GM18870 (cell line): ENCODE results near the gene SOX21.

Experiments
- ATAC-seq: cut with Tn5 transposase; IDR thresholded peaks from one replicate; pipeline ENCODE4 v1.9.1; 2021; ENCODE audit warnings: moderate library complexity; ENCODE audit not compliant: unreplicated experiment

The SOX21 gene

GRCh38 chr13:94679614-94680013 is 32.7 kb downstream of the SOX21 start:
- no peak for ATAC-seq

GRCh38 chr13:94678845-94679244 is 33.5 kb downstream of the SOX21 start:
- no peak for ATAC-seq

- ATAC-seq, result no peak
Measured at GRCh38 chr13:94677799-94678198, 34.5 kb downstream of the SOX21 start.

- ATAC-seq, result peak; percentile 68
Measured at GRCh38 chr13:94674609-94675348, 37.6 kb downstream of the SOX21 start.

DNA sequence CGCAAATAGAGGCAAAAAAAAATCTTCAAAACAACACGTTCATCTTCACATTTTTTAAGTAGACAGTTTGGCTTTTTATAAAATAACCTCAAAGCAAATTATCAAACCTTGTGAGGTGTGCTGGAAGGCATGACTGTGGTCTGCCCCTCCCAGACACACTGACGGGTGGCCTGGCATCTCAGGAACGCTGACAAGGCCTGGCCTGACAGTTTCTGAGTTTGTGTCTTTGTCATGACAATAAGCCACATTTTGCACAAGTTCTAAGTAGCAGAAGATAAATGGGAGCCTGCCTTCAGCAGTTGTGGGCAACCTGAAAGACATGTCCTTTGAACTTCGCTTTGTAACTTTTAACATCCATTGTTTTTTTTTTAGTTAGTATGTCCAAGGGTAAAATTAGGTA is 38.5 kb downstream of the SOX21 start:
- no peak for ATAC-seq

DNA sequence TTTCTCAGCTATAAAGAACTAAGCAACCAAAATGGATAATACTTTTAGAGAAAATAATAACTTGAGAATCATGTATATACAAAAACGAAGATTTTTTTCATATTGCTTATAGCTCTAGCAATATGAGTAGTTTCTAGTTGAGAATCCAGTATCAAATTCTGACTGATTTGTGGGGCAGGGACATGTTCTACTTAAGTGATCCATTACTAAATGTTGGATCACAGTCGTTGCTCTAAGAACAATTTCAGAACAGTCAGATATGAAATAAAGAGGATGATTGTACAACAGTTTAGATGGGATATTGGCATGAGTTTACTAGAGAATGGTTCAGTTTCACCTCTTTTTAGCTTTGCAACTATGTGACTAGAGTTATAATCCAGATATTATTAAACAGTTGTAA is 39.9 kb downstream of the SOX21 start:
- no peak for ATAC-seq

- ATAC-seq, result no peak
Measured at GRCh38 chr13:94667190-94667589, 45.2 kb downstream of the SOX21 start.

GRCh38 chr13:94666065-94666464 is 46.3 kb downstream of the SOX21 start:
- ATAC-seq, result no peak

DNA sequence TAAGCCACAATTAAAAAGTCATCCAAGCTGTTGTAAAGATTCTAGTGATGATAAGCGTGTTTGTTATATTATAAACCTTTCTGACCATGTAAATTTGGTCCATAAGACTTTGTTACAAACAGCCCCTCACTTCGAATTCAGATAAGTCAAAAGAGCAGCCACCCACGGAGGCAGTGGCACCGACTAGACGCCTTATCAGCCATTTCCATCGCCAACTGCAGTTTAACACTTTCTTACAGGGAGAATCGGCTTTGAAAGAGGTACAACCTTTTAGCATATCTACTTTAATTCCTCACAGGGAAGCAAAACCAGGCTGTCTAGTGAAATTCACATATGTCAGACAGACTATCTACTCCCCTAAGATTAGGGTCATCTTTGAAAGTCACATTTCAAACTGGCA is 47.5 kb downstream of the SOX21 start:
- ATAC-seq, result no peak

DNA sequence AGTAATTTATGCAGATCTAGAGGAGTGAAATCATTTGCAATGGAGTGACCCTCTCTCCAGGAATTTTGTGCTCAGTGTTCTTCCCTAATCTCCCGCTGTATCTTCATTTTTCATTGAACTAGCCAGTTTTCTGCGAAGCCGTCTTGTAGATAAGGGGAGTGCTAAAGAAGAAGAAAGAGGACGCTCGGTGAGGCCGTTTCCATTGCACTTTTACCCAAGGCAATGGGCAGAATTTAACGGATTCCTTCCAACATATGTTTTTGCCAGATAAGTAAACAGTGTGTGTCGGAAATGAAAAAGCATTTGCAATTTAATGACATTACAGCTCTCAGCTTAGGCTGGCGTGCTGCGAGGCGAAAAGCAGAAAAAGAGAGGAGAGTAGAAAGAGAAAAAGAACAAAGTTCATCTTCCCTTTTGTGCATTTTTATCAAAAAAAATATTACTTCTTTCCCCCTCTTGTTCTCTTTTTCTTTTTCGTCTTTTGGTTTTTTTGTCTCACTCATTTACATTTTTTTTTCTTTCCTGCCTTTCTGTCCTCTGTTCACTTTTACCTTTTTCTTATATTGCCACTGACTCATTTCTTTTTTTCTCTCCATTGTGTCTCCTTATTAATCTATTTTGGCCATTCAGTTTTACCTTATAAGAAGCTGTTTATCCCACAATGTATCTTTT is 49.9 kb downstream of the SOX21 start:
- ATAC-seq, result no peak

DNA sequence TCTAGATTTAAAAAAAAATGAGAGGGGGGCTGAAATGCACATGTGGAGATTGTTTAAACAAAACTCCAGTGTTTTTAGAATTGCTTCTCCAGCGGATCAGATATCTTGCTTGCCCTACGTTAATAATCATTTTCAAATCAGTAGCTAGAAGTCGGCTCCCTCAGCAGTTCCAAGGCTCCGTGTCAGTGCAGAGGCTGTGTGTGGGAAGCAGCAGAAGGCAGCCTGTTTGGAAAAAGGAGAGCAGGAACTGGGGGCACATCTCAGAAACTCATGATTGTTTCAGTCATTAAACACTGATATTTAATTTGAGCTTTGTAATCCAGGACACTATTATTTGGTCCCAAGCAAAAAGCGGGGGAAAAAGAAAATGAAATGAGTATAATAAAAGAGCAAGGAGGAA is 50.9 kb downstream of the SOX21 start:
- no peak for ATAC-seq

- no peak for ATAC-seq
Measured at GRCh38 chr13:94660695-94661326, 51.5 kb downstream of the SOX21 start.
